HepG2 (cell line): ENCODE results near the gene TCEA3.

Experiments
- ELF4 ChIP-seq: sonication (generic); formaldehyde crosslinking; IDR thresholded peaks from 2 replicates; pipeline ENCODE4 v1.5.0; 2020; ENCODE audit warnings: missing genetic modification reagents, mild to moderate bottlenecking, moderate library complexity, borderline replicate concordance
- IRF2 ChIP-seq: IDR thresholded peaks from 2 replicates; pipeline ENCODE4 v1.6.1; 2018; ENCODE audit warnings: missing genetic modification reagents, missing compliant biosample characterization
- NFE2L1 ChIP-seq: sonication (generic); formaldehyde crosslinking; IDR thresholded peaks from 2 replicates; pipeline ENCODE4 v1.4.0; 2020; ENCODE audit warnings: missing genetic modification reagents, mild to moderate bottlenecking, borderline replicate concordance
- POLR2AphosphoS5 ChIP-seq: IDR thresholded peaks from 2 replicates; pipeline ENCODE4 v1.6.1; 2012; ENCODE audit warnings: low read depth, low read length
- RAD21 ChIP-seq: fragments of 450-650 bp; formaldehyde crosslinking; IDR thresholded peaks from 2 replicates; pipeline ENCODE4 v1.5.0; 2020; ENCODE audit warnings: mild to moderate bottlenecking
- ZNF382 ChIP-seq: sonication (generic); formaldehyde crosslinking; IDR thresholded peaks from 2 replicates; pipeline ENCODE4 v1.5.0; 2020; ENCODE audit warnings: missing genetic modification reagents, mild to moderate bottlenecking, borderline replicate concordance
- ZNF878 ChIP-seq: sonication (generic); formaldehyde crosslinking; IDR thresholded peaks from 2 replicates; pipeline ENCODE4 v1.8.1; 2023; ENCODE audit warnings: mild to moderate bottlenecking, missing genetic modification reagents, moderate library complexity
- TF ChIP-seq, protein P1 (sequence below): sonication (generic); formaldehyde crosslinking; IDR thresholded peaks from 2 replicates; pipeline ENCODE4 v1.5.0; 2020; ENCODE audit warnings: mild to moderate bottlenecking, missing genetic modification reagents, moderate library complexity
- TF ChIP-seq, protein P2 (sequence below): sonication (generic); formaldehyde crosslinking; IDR thresholded peaks from 2 replicates; pipeline ENCODE4 v1.4.0; 2020; ENCODE audit warnings: missing genetic modification reagents

DNA sequence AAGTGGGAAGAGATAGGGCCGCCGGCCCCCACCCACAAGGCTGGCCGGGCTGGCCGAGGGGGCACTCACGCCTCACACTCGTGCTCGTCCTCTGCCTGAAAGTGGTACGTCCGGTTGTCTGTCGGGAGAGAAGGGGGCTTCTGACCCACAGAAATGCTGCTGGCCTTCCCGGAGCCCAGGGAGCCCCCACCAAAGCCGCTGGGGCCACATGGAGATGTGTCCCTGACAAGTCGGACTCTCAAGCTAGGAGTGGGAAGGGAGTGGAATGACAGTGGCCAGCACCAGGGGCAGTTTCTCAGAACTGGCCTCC lies 12.8 kb upstream of the TCEA3 start:
- TF ChIP-seq ZNF382 (CRISPR knock-in tag) = no peak
- TF ChIP-seq, protein P1, sequence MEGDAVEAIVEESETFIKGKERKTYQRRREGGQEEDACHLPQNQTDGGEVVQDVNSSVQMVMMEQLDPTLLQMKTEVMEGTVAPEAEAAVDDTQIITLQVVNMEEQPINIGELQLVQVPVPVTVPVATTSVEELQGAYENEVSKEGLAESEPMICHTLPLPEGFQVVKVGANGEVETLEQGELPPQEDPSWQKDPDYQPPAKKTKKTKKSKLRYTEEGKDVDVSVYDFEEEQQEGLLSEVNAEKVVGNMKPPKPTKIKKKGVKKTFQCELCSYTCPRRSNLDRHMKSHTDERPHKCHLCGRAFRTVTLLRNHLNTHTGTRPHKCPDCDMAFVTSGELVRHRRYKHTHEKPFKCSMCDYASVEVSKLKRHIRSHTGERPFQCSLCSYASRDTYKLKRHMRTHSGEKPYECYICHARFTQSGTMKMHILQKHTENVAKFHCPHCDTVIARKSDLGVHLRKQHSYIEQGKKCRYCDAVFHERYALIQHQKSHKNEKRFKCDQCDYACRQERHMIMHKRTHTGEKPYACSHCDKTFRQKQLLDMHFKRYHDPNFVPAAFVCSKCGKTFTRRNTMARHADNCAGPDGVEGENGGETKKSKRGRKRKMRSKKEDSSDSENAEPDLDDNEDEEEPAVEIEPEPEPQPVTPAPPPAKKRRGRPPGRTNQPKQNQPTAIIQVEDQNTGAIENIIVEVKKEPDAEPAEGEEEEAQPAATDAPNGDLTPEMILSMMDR = no peak
- TF ChIP-seq ZNF878 (CRISPR knock-in tag) = no peak
- TF ChIP-seq POLR2AphosphoS5 = no peak
- TF ChIP-seq, protein P2, sequence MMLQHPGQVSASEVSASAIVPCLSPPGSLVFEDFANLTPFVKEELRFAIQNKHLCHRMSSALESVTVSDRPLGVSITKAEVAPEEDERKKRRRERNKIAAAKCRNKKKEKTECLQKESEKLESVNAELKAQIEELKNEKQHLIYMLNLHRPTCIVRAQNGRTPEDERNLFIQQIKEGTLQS (CRISPR knock-in tag) = no peak
- TF ChIP-seq IRF2 (CRISPR knock-in tag) = no peak
- TF ChIP-seq NFE2L1 (CRISPR knock-in tag) = no peak
- TF ChIP-seq RAD21 = no peak
- no peak for TF ChIP-seq ELF4 (CRISPR knock-in tag)
